Colonic mucosa (tissue), 4 donors: ENCODE data around the gene KCTD19. TPM values are rescaled to one million over a fixed set of nuclear protein-coding genes. Genes with fewer than 3 reads are reported as not detected.

Experiments used
- DNase-seq: peaks from one replicate; pipeline ENCODE4 v3.0.0-alpha.2; 2020
- H3K27ac ChIP-seq: fragments of 200-600 bp; one replicate; pipeline ENCODE4 v1.8.0; 2021
- H3K27me3 ChIP-seq: fragments of 200-600 bp; one replicate; pipeline ENCODE4 v1.8.0; 2021
- H3K36me3 ChIP-seq: fragments of 200-600 bp; one replicate; pipeline ENCODE4 v1.8.0; 2021
- H3K4me1 ChIP-seq: fragments of 200-600 bp; one replicate; pipeline ENCODE4 v1.8.0; 2021; ENCODE audit warnings: mild to moderate bottlenecking
- H3K4me3 ChIP-seq: fragments of 200-600 bp; one replicate; pipeline ENCODE4 v1.8.0; 2021
- H3K9ac ChIP-seq, 2 donors: one replicate each; pipeline ENCODE4 v1.7.0; 2013; ENCODE audit warnings: control low read depth in 2 of 2, low read depth in 2 of 2, low read length in 2 of 2
- H3K9me3 ChIP-seq: fragments of 200-600 bp; one replicate; pipeline ENCODE4 v1.8.0; 2021
- CTCF ChIP-seq: fragments of 200-600 bp; IDR thresholded peaks from one replicate; pipeline ENCODE4 v1.8.0; 2022; ENCODE audit warnings: antibody characterized with exemption, mild to moderate bottlenecking
- intact Hi-C: fragments of 100-400 bp; cut with DNase I; formaldehyde crosslinking; loops from one replicate; pipeline ENCODE4 v1.14.1; 2022
- total RNA-seq, 2 donors: library from RNA; stranded (reverse); fragmentation: NEBNext Ultra II Directional in 1 of 2; extraction: Animal tissue kit (Norgen Biotek cat#: 25700) in 1 of 2; gene quantifications; one replicate each; pipeline ENCODE4 v1.2.1, GENCODE V29; 2021
- donor health status: healthy.
- donor health status: DM: no; HTN: no; CAD: no.
- donor health status: DM: no; HTN: no; CAD: no.

Gene KCTD19
- total RNA-seq, 2 donors from 2014 or later: 0.24 TPM; not detected in 1

- no peak for TF ChIP-seq CTCF
- DNase-seq: no peak
- no peak overlapping the region for H3K27ac ChIP-seq
These were observed 68.9 kb downstream of the KCTD19 start for GRCh38 chr16:67257486-67258160.

DNA sequence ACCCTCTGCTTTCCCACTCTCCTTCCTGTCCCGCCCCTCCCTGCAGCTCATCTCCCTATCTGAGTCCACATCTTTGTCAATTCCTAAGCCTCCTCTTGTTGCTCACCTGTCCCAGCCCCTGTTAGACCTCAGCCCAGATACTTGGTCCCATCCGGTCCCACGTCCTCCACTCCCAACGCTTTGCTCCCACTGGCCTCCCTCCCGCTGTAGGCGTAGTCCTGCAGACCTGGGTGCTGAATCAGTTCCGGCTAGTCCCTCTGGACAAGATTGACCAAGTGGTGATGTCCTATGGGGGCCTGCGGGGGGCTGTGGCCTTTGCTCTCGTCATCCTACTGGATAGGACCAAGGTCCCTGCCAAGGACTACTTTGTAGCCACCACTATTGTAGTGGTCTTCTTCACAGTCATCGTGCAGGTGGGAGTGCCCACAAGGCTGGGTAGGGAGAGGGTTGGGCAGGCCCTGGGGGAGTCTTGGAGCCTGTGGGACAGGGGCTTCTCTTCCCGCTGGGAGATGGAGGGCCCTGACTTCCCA, 69.8 kb downstream of the KCTD19 start:
- intact Hi-C loops: no loop called here
- H3K27me3 ChIP-seq: no peaks in the 10 kb centered on the region
- no peak for DNase-seq
- H3K9me3 ChIP-seq: no peaks in the 10 kb centered on the region
- H3K36me3 ChIP-seq: no peaks in the 10 kb centered on the region
- no peaks in the 10 kb centered on the region for H3K4me1 ChIP-seq
- no peak overlapping the region for H3K4me3 ChIP-seq
- TF ChIP-seq CTCF: no peak
- no peak overlapping the region for H3K9ac ChIP-seq
- no peak overlapping the region for H3K27ac ChIP-seq

More at GRCh38 chr16:67257486-67258160, 68.9 kb downstream of the KCTD19 start:
- H3K27me3 ChIP-seq: no peaks in the 10 kb centered on the region
- H3K9me3 ChIP-seq: no peaks in the 10 kb centered on the region
- no peaks in the 10 kb centered on the region for H3K36me3 ChIP-seq
- no peak overlapping the region for H3K4me3 ChIP-seq
- H3K4me1 ChIP-seq: no peaks in the 10 kb centered on the region
- intact Hi-C loops: no loop called here
- H3K9ac ChIP-seq: no peak overlapping the region

- no peak overlapping the region for H3K27ac ChIP-seq
- DNase-seq: no peak
- no peak for TF ChIP-seq CTCF
- no peak overlapping the region for H3K9ac ChIP-seq
- H3K9me3 ChIP-seq: no peaks in the 10 kb centered on the region
- H3K27me3 ChIP-seq: no peaks in the 10 kb centered on the region
- H3K36me3 ChIP-seq: no peaks in the 10 kb centered on the region
- no peak overlapping the region for H3K4me3 ChIP-seq
- H3K4me1 ChIP-seq: no peaks in the 10 kb centered on the region
- intact Hi-C loops: no loop called here
These were observed 70.9 kb downstream of the KCTD19 start for GRCh38 chr16:67255553-67256221.

- Histone ChIP-seq H3K27ac (no peak overlapping the region), H3K9ac (no peak overlapping the region), H3K4me3 (no peak overlapping the region), H3K4me1 (no peaks in the 10 kb centered on the region), H3K36me3 (no peaks in the 10 kb centered on the region), H3K27me3 (no peaks in the 10 kb centered on the region), H3K9me3 (no peaks in the 10 kb centered on the region)
- no peak for TF ChIP-seq CTCF
- DNase-seq: no peak
- intact Hi-C loops: no loop called here
These were observed 71.6 kb downstream of the KCTD19 start for GRCh38 chr16:67254801-67255552.

- TF ChIP-seq CTCF: no peak
- DNase-seq: no peak
- H3K9ac ChIP-seq: no peak overlapping the region
- H3K27ac ChIP-seq: no peak overlapping the region
- H3K36me3 ChIP-seq: no peaks in the 10 kb centered on the region
- intact Hi-C loops: no loop called here
- H3K27me3 ChIP-seq: no peaks in the 10 kb centered on the region
- H3K4me3 ChIP-seq: no peak overlapping the region
- no peaks in the 10 kb centered on the region for H3K9me3 ChIP-seq
- H3K4me1 ChIP-seq: peaks cover 7% of the 10 kb centered on the region
These were observed 73.7 kb downstream of the KCTD19 start for GRCh38 chr16:67252609-67253497.
